Endothelial cell (in vitro differentiated cells): Measurements from ENCODE around the gene NEURL1B. TPM values are rescaled to one million over a fixed set of nuclear protein-coding genes. Genes with fewer than 3 reads are reported as not detected.

ENCODE experiments used
- DNase-seq: peaks from one replicate; pipeline ENCODE4 v3.0.0; 2021; ENCODE audit warnings: low spot score
- H3K27ac Mint-ChIP-seq: one replicate; pipeline ENCODE4 v1.8.0; 2021; ENCODE audit warnings: mixed read lengths, inconsistent platforms; ENCODE audit not compliant: unreplicated experiment
- H3K27me3 Mint-ChIP-seq: one replicate; pipeline ENCODE4 v1.8.0; 2021; ENCODE audit warnings: mild to moderate bottlenecking, moderate library complexity, mixed read lengths, inconsistent platforms; ENCODE audit not compliant: unreplicated experiment
- H3K36me3 Mint-ChIP-seq: one replicate; pipeline ENCODE4 v1.8.0; 2021; ENCODE audit warnings: mild to moderate bottlenecking, low read depth, mixed read lengths, inconsistent platforms; ENCODE audit not compliant: unreplicated experiment
- H3K4me1 Mint-ChIP-seq: one replicate; pipeline ENCODE4 v1.8.0; 2021; ENCODE audit warnings: mild to moderate bottlenecking, mixed read lengths, inconsistent platforms; ENCODE audit not compliant: unreplicated experiment
- H3K4me3 Mint-ChIP-seq: one replicate; pipeline ENCODE4 v1.8.0; 2021; ENCODE audit warnings: mild to moderate bottlenecking, mixed read lengths, inconsistent platforms; ENCODE audit not compliant: unreplicated experiment
- H3K9me3 Mint-ChIP-seq: one replicate; pipeline ENCODE4 v1.8.0; 2021; ENCODE audit warnings: mixed read lengths, inconsistent platforms; ENCODE audit not compliant: unreplicated experiment
- total RNA-seq: library from RNA; stranded (reverse); fragmentation: NEBNext Ultra II Directional; extraction: Animal tissue kit (Norgen Biotek cat#: 25700); gene quantifications from one replicate; pipeline ENCODE4 v1.2.1, GENCODE V29; 2021; ENCODE audit not compliant: unreplicated experiment
- TF ChIP-seq, protein P1 (sequence below): fragments of 200-600 bp; sonication (generic); IDR thresholded peaks from one replicate; pipeline ENCODE4 v1.5.0; 2021; ENCODE audit warnings: antibody characterized with exemption; ENCODE audit not compliant: unreplicated experiment

NEURL1B gene
- total RNA-seq, 1 donor from 2014 or later: 0.13 TPM

- no peak for DNase-seq
- H3K27ac Mint-ChIP-seq: no peak overlapping the region
- TF ChIP-seq, protein P1, sequence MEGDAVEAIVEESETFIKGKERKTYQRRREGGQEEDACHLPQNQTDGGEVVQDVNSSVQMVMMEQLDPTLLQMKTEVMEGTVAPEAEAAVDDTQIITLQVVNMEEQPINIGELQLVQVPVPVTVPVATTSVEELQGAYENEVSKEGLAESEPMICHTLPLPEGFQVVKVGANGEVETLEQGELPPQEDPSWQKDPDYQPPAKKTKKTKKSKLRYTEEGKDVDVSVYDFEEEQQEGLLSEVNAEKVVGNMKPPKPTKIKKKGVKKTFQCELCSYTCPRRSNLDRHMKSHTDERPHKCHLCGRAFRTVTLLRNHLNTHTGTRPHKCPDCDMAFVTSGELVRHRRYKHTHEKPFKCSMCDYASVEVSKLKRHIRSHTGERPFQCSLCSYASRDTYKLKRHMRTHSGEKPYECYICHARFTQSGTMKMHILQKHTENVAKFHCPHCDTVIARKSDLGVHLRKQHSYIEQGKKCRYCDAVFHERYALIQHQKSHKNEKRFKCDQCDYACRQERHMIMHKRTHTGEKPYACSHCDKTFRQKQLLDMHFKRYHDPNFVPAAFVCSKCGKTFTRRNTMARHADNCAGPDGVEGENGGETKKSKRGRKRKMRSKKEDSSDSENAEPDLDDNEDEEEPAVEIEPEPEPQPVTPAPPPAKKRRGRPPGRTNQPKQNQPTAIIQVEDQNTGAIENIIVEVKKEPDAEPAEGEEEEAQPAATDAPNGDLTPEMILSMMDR: no peak
- no peaks in the 10 kb centered on the region for H3K4me1 Mint-ChIP-seq
- H3K9me3 Mint-ChIP-seq: no peaks in the 10 kb centered on the region
- H3K27me3 Mint-ChIP-seq: peaks cover 15% of the 10 kb centered on the region
- no peaks in the 10 kb centered on the region for H3K36me3 Mint-ChIP-seq
- no peak overlapping the region for H3K4me3 Mint-ChIP-seq
Measured at GRCh38 chr5:172644711-172645110, 3.6 kb downstream of the NEURL1B start.

- no peak for DNase-seq
- H3K27ac Mint-ChIP-seq: no peak overlapping the region
- peaks cover 15% of the 10 kb centered on the region for H3K27me3 Mint-ChIP-seq
- no peaks in the 10 kb centered on the region for H3K36me3 Mint-ChIP-seq
- no peaks in the 10 kb centered on the region for H3K4me1 Mint-ChIP-seq
- no peaks in the 10 kb centered on the region for H3K9me3 Mint-ChIP-seq
- TF ChIP-seq, protein P1: no peak
- no peak overlapping the region for H3K4me3 Mint-ChIP-seq
Measured at GRCh38 chr5:172645271-172646055, 4.4 kb downstream of the NEURL1B start.

GRCh38 chr5:172646716-172647285 lies 5.7 kb downstream of the NEURL1B start:
- H3K27me3 Mint-ChIP-seq: peaks cover 15% of the 10 kb centered on the region
- H3K27ac Mint-ChIP-seq: no peak overlapping the region
- DNase-seq: peak; percentile 47
- TF ChIP-seq, protein P1: peak; percentile 19
- H3K9me3 Mint-ChIP-seq: no peaks in the 10 kb centered on the region
- no peak overlapping the region for H3K4me3 Mint-ChIP-seq
- no peaks in the 10 kb centered on the region for H3K36me3 Mint-ChIP-seq
- no peaks in the 10 kb centered on the region for H3K4me1 Mint-ChIP-seq

- no peaks in the 10 kb centered on the region for H3K36me3 Mint-ChIP-seq
- H3K27ac Mint-ChIP-seq: no peak overlapping the region
- TF ChIP-seq, protein P1: no peak
- H3K4me3 Mint-ChIP-seq: no peak overlapping the region
- H3K4me1 Mint-ChIP-seq: no peaks in the 10 kb centered on the region
- H3K27me3 Mint-ChIP-seq: peaks cover 11% of the 10 kb centered on the region
- DNase-seq: no peak
- no peaks in the 10 kb centered on the region for H3K9me3 Mint-ChIP-seq
Measured at GRCh38 chr5:172647352-172648012, 6.4 kb downstream of the NEURL1B start.

DNA sequence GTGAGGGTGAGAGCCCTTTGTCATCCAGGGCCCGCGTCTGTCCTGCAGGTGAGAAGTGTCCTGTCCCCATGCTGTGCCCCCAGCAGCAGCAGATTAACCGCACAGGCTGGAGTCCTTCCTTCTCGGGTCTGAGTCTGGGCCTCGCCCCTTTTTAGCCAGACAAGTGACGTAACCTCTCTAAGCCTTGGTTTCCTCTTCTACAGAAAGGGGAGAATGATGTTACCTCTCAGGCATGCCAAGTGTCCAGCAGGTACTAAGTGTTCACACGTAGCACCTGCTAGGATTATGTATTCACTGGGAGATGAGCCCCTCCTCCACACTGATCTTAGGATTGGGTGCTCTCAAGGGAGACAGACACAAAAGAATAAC lies 6.9 kb downstream of the NEURL1B start:
- Mint-ChIP-seq H3K9me3 (no peaks in the 10 kb centered on the region), H3K4me3 (no peak overlapping the region), H3K27ac (no peak overlapping the region), H3K4me1 (no peaks in the 10 kb centered on the region), H3K36me3 (no peaks in the 10 kb centered on the region), H3K27me3 (peaks cover 11% of the 10 kb centered on the region)
- DNase-seq: no peak
- TF ChIP-seq, protein P1: no peak
